Stomach (tissue), 4 donors: Measurements from ENCODE around the gene BCKDK.

ENCODE experiments used
- EP300 ChIP-seq: sonication (generic); formaldehyde crosslinking; IDR thresholded peaks from one replicate; pipeline ENCODE4 v1.6.1; 2017; ENCODE audit warnings: antibody characterized with exemption
- POLR2A ChIP-seq, 4 donors: fragments of 450-650 bp; IDR thresholded peaks; one replicate each; pipeline ENCODE4 v1.6.1; 2016; ENCODE audit warnings: antibody characterized with exemption in 4 of 4, control low read depth in 2 of 4, mild to moderate bottlenecking in 1 of 4, moderate library complexity in 1 of 4
- TF ChIP-seq, protein P1 (sequence below), 7 experiments: fragments of 450-650 bp in 4 of 7; fragments of 200-600 bp in 3 of 7; sonication (generic) in 3 of 7; IDR thresholded peaks; one replicate each; pipeline ENCODE4 v1.5.1; 2016 to 2019; ENCODE audit warnings: antibody characterized with exemption in 7 of 7, control low read depth in 2 of 7, mild to moderate bottlenecking in 1 of 7

DNA sequence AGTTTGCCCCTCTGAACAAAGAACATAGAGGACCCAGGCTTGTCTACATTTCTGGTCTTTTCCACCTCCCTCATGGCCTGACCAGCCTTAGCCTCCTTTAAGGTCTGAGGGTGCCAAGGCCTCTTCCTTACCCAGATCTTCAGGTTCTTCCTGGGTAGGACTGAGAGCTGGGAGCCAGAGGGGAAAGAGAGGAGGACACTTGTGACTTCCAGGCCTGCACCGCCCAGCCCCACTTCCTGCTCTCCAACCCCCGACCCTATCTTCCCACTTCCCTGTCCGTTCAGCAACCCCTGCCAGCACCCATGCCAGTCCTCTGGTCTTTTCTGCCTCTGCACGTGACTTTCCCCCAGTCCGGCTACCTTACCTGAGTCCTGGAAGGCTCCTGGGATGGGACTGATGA, 41.1 kb downstream of the BCKDK start:
- TF ChIP-seq, protein P1, sequence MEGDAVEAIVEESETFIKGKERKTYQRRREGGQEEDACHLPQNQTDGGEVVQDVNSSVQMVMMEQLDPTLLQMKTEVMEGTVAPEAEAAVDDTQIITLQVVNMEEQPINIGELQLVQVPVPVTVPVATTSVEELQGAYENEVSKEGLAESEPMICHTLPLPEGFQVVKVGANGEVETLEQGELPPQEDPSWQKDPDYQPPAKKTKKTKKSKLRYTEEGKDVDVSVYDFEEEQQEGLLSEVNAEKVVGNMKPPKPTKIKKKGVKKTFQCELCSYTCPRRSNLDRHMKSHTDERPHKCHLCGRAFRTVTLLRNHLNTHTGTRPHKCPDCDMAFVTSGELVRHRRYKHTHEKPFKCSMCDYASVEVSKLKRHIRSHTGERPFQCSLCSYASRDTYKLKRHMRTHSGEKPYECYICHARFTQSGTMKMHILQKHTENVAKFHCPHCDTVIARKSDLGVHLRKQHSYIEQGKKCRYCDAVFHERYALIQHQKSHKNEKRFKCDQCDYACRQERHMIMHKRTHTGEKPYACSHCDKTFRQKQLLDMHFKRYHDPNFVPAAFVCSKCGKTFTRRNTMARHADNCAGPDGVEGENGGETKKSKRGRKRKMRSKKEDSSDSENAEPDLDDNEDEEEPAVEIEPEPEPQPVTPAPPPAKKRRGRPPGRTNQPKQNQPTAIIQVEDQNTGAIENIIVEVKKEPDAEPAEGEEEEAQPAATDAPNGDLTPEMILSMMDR (IDR thresholded peaks at IDR 0.05) = no peak
- TF ChIP-seq POLR2A (IDR thresholded peaks at IDR 0.05) (no peak), EP300 (no peak)
